Neural crest cell (in vitro differentiated cells): ENCODE results near the gene MGAT4C. TPM values are rescaled to one million over a fixed set of nuclear protein-coding genes. Genes with fewer than 3 reads are reported as not detected.

ENCODE experiments used
- DNase-seq: peaks from one replicate; pipeline ENCODE4 v3.0.0; 2021; ENCODE audit warnings: low read depth, mixed read lengths, low spot score
- H3K27ac Mint-ChIP-seq: one replicate; pipeline ENCODE4 v1.8.0; 2021; ENCODE audit warnings: mild to moderate bottlenecking, mixed read lengths; ENCODE audit not compliant: unreplicated experiment
- H3K27me3 Mint-ChIP-seq: 2 replicates; pipeline ENCODE4 v1.8.0; 2021; ENCODE audit warnings: low read depth, mild to moderate bottlenecking, mixed read lengths
- H3K36me3 Mint-ChIP-seq: 2 replicates; pipeline ENCODE4 v1.8.0; 2021; ENCODE audit warnings: low read depth, mild to moderate bottlenecking, mixed read lengths
- H3K4me1 Mint-ChIP-seq: 2 replicates; pipeline ENCODE4 v1.8.0; 2021; ENCODE audit warnings: mixed read lengths
- H3K4me3 Mint-ChIP-seq: one replicate; pipeline ENCODE4 v1.8.0; 2021; ENCODE audit warnings: mild to moderate bottlenecking, mixed read lengths
- H3K9me3 Mint-ChIP-seq: 2 replicates; pipeline ENCODE4 v1.8.0; 2021; ENCODE audit warnings: mixed read lengths
- CTCF ChIP-seq: fragments of 200-600 bp; sonication (generic); conservative IDR thresholded peaks from 2 replicates; pipeline ENCODE4 v1.5.0; 2021; ENCODE audit warnings: antibody characterized with exemption, mild to moderate bottlenecking
- total RNA-seq: library from RNA; stranded (reverse); gene quantifications from 2 replicates; pipeline ENCODE4 v1.2.1, GENCODE V29; 2021

Gene MGAT4C
- total RNA-seq, 1 donor from 2014 or later = 0.07 TPM

- Mint-ChIP-seq H3K27me3 (no peaks in the 10 kb centered on the region), H3K4me3 (no peak overlapping the region), H3K9me3 (no peaks in the 10 kb centered on the region), H3K27ac (no peak overlapping the region), H3K4me1 (no peaks in the 10 kb centered on the region), H3K36me3 (no peaks in the 10 kb centered on the region)
- TF ChIP-seq CTCF = no peak
- no peak for DNase-seq
These were observed 6.9 kb downstream of the MGAT4C start for GRCh38 chr12:86249276-86249675.

- Mint-ChIP-seq H3K27me3 (no peaks in the 10 kb centered on the region), H3K9me3 (no peaks in the 10 kb centered on the region), H3K4me3 (no peak overlapping the region), H3K36me3 (no peaks in the 10 kb centered on the region), H3K27ac (no peak overlapping the region), H3K4me1 (no peaks in the 10 kb centered on the region)
- DNase-seq = no peak
- no peak for TF ChIP-seq CTCF
These were observed 8.3 kb downstream of the MGAT4C start for GRCh38 chr12:86247871-86248270.

- H3K27ac Mint-ChIP-seq = no peak overlapping the region
- no peaks in the 10 kb centered on the region for H3K9me3 Mint-ChIP-seq
- H3K4me3 Mint-ChIP-seq = no peak overlapping the region
- H3K4me1 Mint-ChIP-seq = no peaks in the 10 kb centered on the region
- TF ChIP-seq CTCF = no peak
- no peaks in the 10 kb centered on the region for H3K36me3 Mint-ChIP-seq
- no peaks in the 10 kb centered on the region for H3K27me3 Mint-ChIP-seq
- no peak for DNase-seq
These were observed 14.6 kb downstream of the MGAT4C start for GRCh38 chr12:86241600-86241999.

GRCh38 chr12:86234316-86234855 lies 21.8 kb downstream of the MGAT4C start:
- no peaks in the 10 kb centered on the region for H3K36me3 Mint-ChIP-seq
- no peak for TF ChIP-seq CTCF
- peaks cover 20% of the 10 kb centered on the region for H3K4me1 Mint-ChIP-seq
- no peaks in the 10 kb centered on the region for H3K27me3 Mint-ChIP-seq
- H3K9me3 Mint-ChIP-seq = no peaks in the 10 kb centered on the region
- no peak overlapping the region for H3K27ac Mint-ChIP-seq
- H3K4me3 Mint-ChIP-seq = no peak overlapping the region
- DNase-seq = no peak

- DNase-seq = no peak
- TF ChIP-seq CTCF = no peak
- Mint-ChIP-seq H3K4me3 (no peak overlapping the region), H3K27me3 (no peaks in the 10 kb centered on the region), H3K4me1 (peaks cover 20% of the 10 kb centered on the region), H3K27ac (no peak overlapping the region), H3K36me3 (no peaks in the 10 kb centered on the region), H3K9me3 (no peaks in the 10 kb centered on the region)
These were observed 23.1 kb downstream of the MGAT4C start for GRCh38 chr12:86233126-86233525.
